Mucosa of descending colon (tissue), 3 donors: ENCODE results near the gene ARHGEF25. TPM values are rescaled to one million over a fixed set of nuclear protein-coding genes. Genes with fewer than 3 reads are reported as not detected.

ENCODE experiments used
- ATAC-seq: fragments of 200-7000 bp; cut with Tn5 transposase; one replicate; pipeline ENCODE4 v1.9.1; 2020; ENCODE audit warnings: mild to moderate bottlenecking, moderate library complexity
- DNase-seq, 3 donors: peaks; one replicate each; pipeline ENCODE4 v3.0.0-alpha.2; 2020
- H3K36me3 ChIP-seq: fragments of 200-600 bp; one replicate; pipeline ENCODE4 v1.8.0; 2021; ENCODE audit warnings: low read depth, mild to moderate bottlenecking
- H3K4me1 ChIP-seq: fragments of 200-600 bp; one replicate; pipeline ENCODE4 v1.8.0; 2021; ENCODE audit warnings: low read depth, mild to moderate bottlenecking
- H3K4me3 ChIP-seq: fragments of 200-600 bp; one replicate; pipeline ENCODE4 v1.8.0; 2021; ENCODE audit warnings: mild to moderate bottlenecking
- H3K9me3 ChIP-seq: fragments of 200-600 bp; one replicate; pipeline ENCODE4 v1.8.0; 2021; ENCODE audit warnings: mild to moderate bottlenecking
- intact Hi-C, 2 donors: fragments of 100-400 bp; cut with DNase I in 1 of 2; cut with micrococcal nuclease in 1 of 2; formaldehyde crosslinking; loops; one replicate each; pipeline versions ENCODE4 v1.11.0 to v1.11.1; 2022; cut with DNase I, micrococcal nuclease
- total RNA-seq, 3 donors: library from RNA; stranded (reverse); fragmentation: NEBNext Ultra II Directional in 2 of 3; extraction: Animal tissue kit (Norgen Biotek cat#: 25700) in 2 of 3; gene quantifications; one replicate each; pipeline versions ENCODE4 v1.2.1 to v1.2.4, GENCODE V29; 2021 to 2023
- TF ChIP-seq, protein P1 (sequence below): fragments of 200-600 bp; IDR thresholded peaks from one replicate; pipeline ENCODE4 v1.8.0; 2022; ENCODE audit warnings: antibody characterized with exemption, mild to moderate bottlenecking
- donor health status: DM: no; HTN: no; CAD: no; lungs with moderate emphysema.
- donor health status: DM: no; HTN: no; CAD: no.
- donor health status: DM: no; HTN: yes; CAD: no.

ARHGEF25 gene
- total RNA-seq, 3 donors from 2014 or later, result 5.0 to 129 (median 11.0) TPM

DNA sequence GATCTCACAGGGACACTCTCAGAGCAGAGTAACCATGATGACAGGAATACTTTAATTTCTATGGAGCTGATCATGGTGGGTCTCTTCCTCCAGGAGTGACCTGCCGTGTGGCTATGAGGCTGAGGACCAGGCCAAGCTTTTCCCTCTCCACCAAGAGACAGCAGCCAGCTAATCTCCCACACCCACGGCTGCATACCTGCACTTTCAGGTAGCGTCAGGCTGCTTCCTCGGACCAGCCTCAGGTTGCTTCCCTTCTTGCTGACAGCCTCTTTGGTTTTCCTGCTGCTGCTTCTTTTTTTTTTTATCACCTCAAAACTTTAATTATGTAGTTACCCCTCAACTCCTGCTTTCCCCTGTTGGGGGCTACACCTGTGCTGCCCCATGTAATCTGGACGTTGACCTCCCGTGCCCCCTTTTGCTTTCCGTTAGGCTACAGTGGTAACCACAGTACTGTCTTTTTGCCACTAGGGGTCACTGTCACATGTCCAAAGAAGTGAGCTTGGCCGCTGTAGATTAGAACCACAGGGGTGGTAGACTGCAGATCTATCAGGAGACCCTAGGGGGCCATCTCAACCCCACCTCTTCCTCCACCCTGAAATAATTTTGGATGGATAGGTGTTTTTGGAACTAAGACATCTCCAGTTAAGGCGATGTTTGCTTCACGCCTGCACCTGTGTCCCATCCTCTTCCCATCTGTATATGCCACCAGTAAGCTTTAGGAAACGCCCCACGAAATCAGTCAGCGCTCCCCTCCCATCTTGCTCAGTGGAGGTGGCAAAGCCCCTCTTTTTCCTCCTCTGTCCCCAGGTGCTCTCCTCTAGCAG is 28.0 kb upstream of the ARHGEF25 start:
- no peaks in the 10 kb centered on the region for H3K4me1 ChIP-seq
- H3K36me3 ChIP-seq, result no peaks in the 10 kb centered on the region
- ATAC-seq (peak; percentile 93), DNase-seq (peak in 1 of 3 donors; percentile 80)
- no peaks in the 10 kb centered on the region for H3K9me3 ChIP-seq
- TF ChIP-seq, protein P1, sequence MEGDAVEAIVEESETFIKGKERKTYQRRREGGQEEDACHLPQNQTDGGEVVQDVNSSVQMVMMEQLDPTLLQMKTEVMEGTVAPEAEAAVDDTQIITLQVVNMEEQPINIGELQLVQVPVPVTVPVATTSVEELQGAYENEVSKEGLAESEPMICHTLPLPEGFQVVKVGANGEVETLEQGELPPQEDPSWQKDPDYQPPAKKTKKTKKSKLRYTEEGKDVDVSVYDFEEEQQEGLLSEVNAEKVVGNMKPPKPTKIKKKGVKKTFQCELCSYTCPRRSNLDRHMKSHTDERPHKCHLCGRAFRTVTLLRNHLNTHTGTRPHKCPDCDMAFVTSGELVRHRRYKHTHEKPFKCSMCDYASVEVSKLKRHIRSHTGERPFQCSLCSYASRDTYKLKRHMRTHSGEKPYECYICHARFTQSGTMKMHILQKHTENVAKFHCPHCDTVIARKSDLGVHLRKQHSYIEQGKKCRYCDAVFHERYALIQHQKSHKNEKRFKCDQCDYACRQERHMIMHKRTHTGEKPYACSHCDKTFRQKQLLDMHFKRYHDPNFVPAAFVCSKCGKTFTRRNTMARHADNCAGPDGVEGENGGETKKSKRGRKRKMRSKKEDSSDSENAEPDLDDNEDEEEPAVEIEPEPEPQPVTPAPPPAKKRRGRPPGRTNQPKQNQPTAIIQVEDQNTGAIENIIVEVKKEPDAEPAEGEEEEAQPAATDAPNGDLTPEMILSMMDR, result peak; percentile 77
- intact Hi-C loops, result loop anchor here (5.0 kb wide), 1 partner anchor 39 kb away; no protein-coding TSS in a partner anchor
- H3K4me3 ChIP-seq, result no peak overlapping the region

DNA sequence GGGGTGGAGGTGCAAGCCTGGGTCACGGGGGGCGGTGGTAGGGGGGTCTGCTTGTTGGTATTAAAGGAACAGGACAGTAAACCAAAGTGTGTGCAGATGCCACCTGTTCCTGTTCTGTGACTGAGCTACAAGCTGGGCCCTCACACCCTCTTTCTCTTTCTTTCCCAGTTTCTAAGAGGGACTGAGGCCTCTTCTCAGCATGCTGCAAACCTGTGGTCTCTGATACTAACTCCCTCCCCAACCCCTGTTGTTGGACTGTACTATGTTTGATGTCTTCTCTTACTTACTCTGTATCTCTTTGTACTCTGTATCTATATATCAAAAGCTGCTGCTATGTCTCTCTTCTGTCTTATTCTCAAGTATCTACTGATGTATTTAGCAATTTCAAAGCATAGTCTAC is 27.2 kb upstream of the ARHGEF25 start:
- intact Hi-C loops, result loop anchor here (5.0 kb wide), 1 partner anchor 38 kb away; no protein-coding TSS in a partner anchor
- H3K4me1 ChIP-seq, result no peaks in the 10 kb centered on the region
- H3K4me3 ChIP-seq, result no peak overlapping the region
- H3K36me3 ChIP-seq, result no peaks in the 10 kb centered on the region
- TF ChIP-seq, protein P1, result no peak
- no peaks in the 10 kb centered on the region for H3K9me3 ChIP-seq
- ATAC-seq, result no peak
- DNase-seq, result no peak

DNA sequence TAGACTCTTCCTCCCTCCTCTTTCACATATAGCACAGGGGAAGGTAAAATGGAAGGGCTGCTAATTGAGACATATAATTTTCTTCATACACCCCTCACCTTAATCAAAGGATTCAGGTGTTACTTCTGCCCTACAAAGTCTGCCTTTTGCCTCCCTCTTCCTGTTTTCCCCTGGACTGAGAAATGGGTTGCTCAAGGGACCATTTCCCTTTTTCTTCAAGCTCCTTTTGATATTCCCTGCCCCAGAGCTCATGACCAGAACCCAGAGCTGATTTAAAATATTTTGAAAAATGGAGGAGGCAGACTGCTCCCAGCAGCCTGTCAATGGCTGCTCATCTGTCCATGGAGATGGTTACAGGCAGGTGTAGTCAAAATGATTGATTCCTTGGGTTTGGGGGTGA is 26.5 kb upstream of the ARHGEF25 start:
- H3K36me3 ChIP-seq, result no peaks in the 10 kb centered on the region
- DNase-seq, result no peak
- H3K9me3 ChIP-seq, result no peaks in the 10 kb centered on the region
- ATAC-seq, result no peak
- TF ChIP-seq, protein P1, result no peak
- H3K4me3 ChIP-seq, result no peak overlapping the region
- H3K4me1 ChIP-seq, result no peaks in the 10 kb centered on the region
- intact Hi-C loops, result loop anchor here (5.0 kb wide), 1 partner anchor 38 kb away; no protein-coding TSS in a partner anchor

DNA sequence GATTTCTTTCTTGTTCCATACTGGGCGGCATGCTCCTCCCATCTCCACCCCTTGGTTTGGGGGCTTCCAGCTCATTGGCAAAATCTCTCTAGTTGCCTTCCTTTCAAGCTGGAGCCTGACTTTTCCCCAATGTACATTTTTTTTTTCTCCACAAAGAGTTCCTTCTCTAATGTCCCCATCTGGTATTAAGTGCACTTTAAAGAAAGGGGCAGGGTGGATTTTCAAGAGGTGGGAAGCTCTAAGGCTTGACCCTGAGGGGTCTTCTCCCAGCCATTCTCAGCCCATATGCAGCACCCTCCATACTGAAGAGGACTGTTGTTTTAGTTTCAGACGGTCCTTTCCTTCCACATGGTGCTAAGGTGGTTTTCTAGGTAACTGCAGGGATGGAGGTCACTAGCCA is 26.1 kb upstream of the ARHGEF25 start:
- ATAC-seq (no peak), DNase-seq (no peak)
- TF ChIP-seq, protein P1, result no peak
- H3K4me3 ChIP-seq, result no peak overlapping the region
- H3K4me1 ChIP-seq, result no peaks in the 10 kb centered on the region
- no peaks in the 10 kb centered on the region for H3K9me3 ChIP-seq
- intact Hi-C loops, result no loop called here
- H3K36me3 ChIP-seq, result no peaks in the 10 kb centered on the region

DNA sequence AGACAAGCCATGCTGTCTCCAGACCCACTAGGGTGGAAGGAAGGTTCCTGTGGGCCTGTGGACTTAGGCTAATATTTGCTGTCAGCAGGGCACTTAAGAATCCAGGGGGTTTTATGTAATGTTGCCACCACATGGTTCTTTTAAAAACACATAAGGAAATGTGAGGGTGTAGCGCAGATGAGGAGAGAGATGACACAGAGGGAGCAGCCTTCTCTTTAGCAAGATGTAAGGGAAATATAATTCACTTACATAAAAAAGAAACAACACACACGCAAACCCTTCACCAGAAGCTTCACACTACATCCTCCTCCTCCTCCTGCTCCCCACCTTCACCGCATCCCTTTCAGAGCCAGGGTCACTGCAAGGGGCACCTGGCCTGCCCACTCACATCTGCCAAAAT is 25.1 kb upstream of the ARHGEF25 start:
- intact Hi-C loops, result no loop called here
- Histone ChIP-seq H3K4me1 (no peaks in the 10 kb centered on the region), H3K36me3 (no peaks in the 10 kb centered on the region), H3K9me3 (no peaks in the 10 kb centered on the region), H3K4me3 (no peak overlapping the region)
- no peak for ATAC-seq
- DNase-seq, result no peak
- TF ChIP-seq, protein P1, result no peak
